Endodermal cell (in vitro differentiated cells): Measurements from ENCODE around the gene ZBTB7A. TPM values are rescaled to one million over a fixed set of nuclear protein-coding genes. Genes with fewer than 3 reads are reported as not detected.

ENCODE experiments used
- DNase-seq: peaks from one replicate; pipeline ENCODE4 v3.0.0-alpha.2; 2017
- H3K27ac ChIP-seq: 2 replicates; pipeline ENCODE4 v1.5.1; 2013; ENCODE audit warnings: mild to moderate bottlenecking, low read depth, low read length, moderate library complexity
- H3K27me3 ChIP-seq: 2 replicates; pipeline ENCODE4 v1.6.1; 2013; ENCODE audit warnings: mild to moderate bottlenecking, low read length, moderate library complexity; ENCODE audit not compliant: insufficient read depth, control insufficient read depth, poor library complexity, severe bottlenecking
- H3K36me3 ChIP-seq: 2 replicates; pipeline ENCODE4 v1.7.0; 2013; ENCODE audit warnings: mild to moderate bottlenecking, low read length, moderate library complexity; ENCODE audit not compliant: control insufficient read depth, insufficient read depth
- H3K4me1 ChIP-seq: one replicate; pipeline ENCODE4 v1.7.0; 2013; ENCODE audit warnings: low read length; ENCODE audit not compliant: control insufficient read depth, insufficient read depth
- H3K4me3 ChIP-seq: 2 replicates; pipeline ENCODE4 v1.5.1; 2013; ENCODE audit warnings: mild to moderate bottlenecking, low read length, moderate library complexity
- H3K9ac ChIP-seq: 2 replicates; pipeline ENCODE4 v1.6.1; 2013; ENCODE audit warnings: mild to moderate bottlenecking, low read length, moderate library complexity; ENCODE audit not compliant: poor library complexity, severe bottlenecking; ENCODE audit errors: extremely low read depth
- H3K9me3 ChIP-seq: 2 replicates; pipeline ENCODE4 v1.6.1; 2013; ENCODE audit warnings: mild to moderate bottlenecking, low read length, moderate library complexity; ENCODE audit not compliant: control insufficient read depth
- H3K27ac Mint-ChIP-seq: 2 replicates; pipeline ENCODE4 v1.8.0; 2020; ENCODE audit warnings: mixed read lengths
- H3K27me3 Mint-ChIP-seq: 2 replicates; pipeline ENCODE4 v1.8.0; 2021; ENCODE audit warnings: mild to moderate bottlenecking, mixed read lengths; ENCODE audit not compliant: insufficient read depth
- H3K36me3 Mint-ChIP-seq: 2 replicates; pipeline ENCODE4 v1.8.0; 2020; ENCODE audit warnings: low read depth, mixed read lengths
- H3K4me1 Mint-ChIP-seq: 2 replicates; pipeline ENCODE4 v1.8.0; 2020; ENCODE audit warnings: mixed read lengths
- H3K4me3 Mint-ChIP-seq: 2 replicates; pipeline ENCODE4 v1.8.0; 2020; ENCODE audit warnings: mild to moderate bottlenecking, moderate library complexity, mixed read lengths
- H3K9me3 Mint-ChIP-seq: 2 replicates; pipeline ENCODE4 v1.8.0; 2020; ENCODE audit warnings: mild to moderate bottlenecking, mixed read lengths
- WGBS, 2 experiments: methylation state at CpG; one replicate each; pipeline versions ENCODE4 v1.1.5 to v1.1.7; 2013; ENCODE audit warnings: missing lambda C conversion rate in 2 of 2, mixed read lengths in 1 of 2; ENCODE audit not compliant: insufficient coverage in 1 of 2, insufficient read length in 1 of 2; 5-methylcytosine and 5-hydroxymethylcytosine counted together
- total RNA-seq, 2 donors: library from RNA; stranded (reverse); fragmentation: NEBNext Ultra II Directional in 1 of 2; extraction: Animal tissue kit (Norgen Biotek cat#: 25700) in 1 of 2; gene quantifications; 2 replicates in 1 of 2; 3 replicates in 1 of 2; pipeline ENCODE4 v1.2.1, GENCODE V29; 2021
- TF ChIP-seq, protein P1 (sequence below): fragments of 200-600 bp; sonication (generic); conservative IDR thresholded peaks from 2 replicates; pipeline ENCODE4 v1.5.0; 2021; ENCODE audit warnings: antibody characterized with exemption, mild to moderate bottlenecking

Gene ZBTB7A
- total RNA-seq, 2 donors from 2014 or later = 19.2 to 22.1 TPM

DNA sequence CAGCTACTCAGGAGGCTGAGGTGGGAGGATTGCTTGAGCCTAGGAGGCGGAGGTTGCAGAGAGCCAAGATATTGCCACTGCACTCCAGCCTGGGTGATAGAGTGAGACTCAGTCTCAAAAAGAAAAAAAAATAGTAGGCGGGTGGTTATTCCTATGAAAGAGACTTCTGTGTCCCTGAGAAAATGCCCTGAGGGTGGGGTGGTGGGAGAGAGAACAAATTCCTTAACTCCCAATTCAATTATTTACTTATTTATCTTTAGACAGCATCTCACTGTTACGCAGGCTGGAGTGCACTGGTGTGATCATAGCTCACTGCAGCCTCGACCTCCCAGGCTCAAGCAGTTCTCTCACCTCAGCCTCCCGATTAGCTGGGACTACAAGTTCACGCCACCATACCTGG, 71.1 kb downstream of the ZBTB7A start:
- H3K27me3 Mint-ChIP-seq = no peaks in the 10 kb centered on the region
- H3K4me3 ChIP-seq = no peak overlapping the region
- WGBS, 2 experiments = 87 to 92% methylated on average over 3 to 6 of the region's 6 CpGs
- no peaks in the 10 kb centered on the region for H3K36me3 ChIP-seq
- no peak for DNase-seq
- TF ChIP-seq, protein P1, sequence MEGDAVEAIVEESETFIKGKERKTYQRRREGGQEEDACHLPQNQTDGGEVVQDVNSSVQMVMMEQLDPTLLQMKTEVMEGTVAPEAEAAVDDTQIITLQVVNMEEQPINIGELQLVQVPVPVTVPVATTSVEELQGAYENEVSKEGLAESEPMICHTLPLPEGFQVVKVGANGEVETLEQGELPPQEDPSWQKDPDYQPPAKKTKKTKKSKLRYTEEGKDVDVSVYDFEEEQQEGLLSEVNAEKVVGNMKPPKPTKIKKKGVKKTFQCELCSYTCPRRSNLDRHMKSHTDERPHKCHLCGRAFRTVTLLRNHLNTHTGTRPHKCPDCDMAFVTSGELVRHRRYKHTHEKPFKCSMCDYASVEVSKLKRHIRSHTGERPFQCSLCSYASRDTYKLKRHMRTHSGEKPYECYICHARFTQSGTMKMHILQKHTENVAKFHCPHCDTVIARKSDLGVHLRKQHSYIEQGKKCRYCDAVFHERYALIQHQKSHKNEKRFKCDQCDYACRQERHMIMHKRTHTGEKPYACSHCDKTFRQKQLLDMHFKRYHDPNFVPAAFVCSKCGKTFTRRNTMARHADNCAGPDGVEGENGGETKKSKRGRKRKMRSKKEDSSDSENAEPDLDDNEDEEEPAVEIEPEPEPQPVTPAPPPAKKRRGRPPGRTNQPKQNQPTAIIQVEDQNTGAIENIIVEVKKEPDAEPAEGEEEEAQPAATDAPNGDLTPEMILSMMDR = no peak
- no peaks in the 10 kb centered on the region for H3K36me3 Mint-ChIP-seq
- no peaks in the 10 kb centered on the region for H3K9me3 ChIP-seq
- no peaks in the 10 kb centered on the region for H3K27me3 ChIP-seq
- no peaks in the 10 kb centered on the region for H3K4me1 ChIP-seq
- peaks cover 6% of the 10 kb centered on the region for H3K9me3 Mint-ChIP-seq
- no peak overlapping the region for H3K4me3 Mint-ChIP-seq
- H3K27ac Mint-ChIP-seq = no peak overlapping the region
- peaks cover 1% of the 10 kb centered on the region for H3K4me1 Mint-ChIP-seq
- no peak overlapping the region for H3K9ac ChIP-seq
- H3K27ac ChIP-seq = no peak overlapping the region

Other genes with a start within 250 kb of the ZBTB7A start
- 10 to 100 TPM; 16.4 to 24.6 TPM for gene ZFR2, start 197.9 kb downstream of the ZBTB7A start, total RNA-seq
- gene ATCAY, start 186.2 kb downstream of the ZBTB7A start, total RNA-seq = 1 to 10 TPM in 1 of 2 donors, under 1 TPM in 1; 0.58 to 2.8 TPM
- gene NMRK2, start 133.8 kb downstream of the ZBTB7A start, total RNA-seq = 10 to 100 TPM; 22.1 to 36.4 TPM
- 100 to 1,000 TPM in 1 of 2 donors, 10 to 100 TPM in 1; 89.9 to 106 TPM for gene DAPK3, start 95.8 kb downstream of the ZBTB7A start, total RNA-seq
- 1,000 to 10,000 TPM; 1,913 to 2,886 TPM for gene EEF2, start 81.4 kb downstream of the ZBTB7A start, total RNA-seq
- gene PIAS4, start 59.2 kb downstream of the ZBTB7A start, total RNA-seq = 10 to 100 TPM; 57.5 to 58.1 TPM
- 100 to 1,000 TPM; 191 TPM for gene MAP2K2, start 57.2 kb upstream of the ZBTB7A start, total RNA-seq
- gene CREB3L3, start 86.7 kb upstream of the ZBTB7A start, total RNA-seq = under 1 TPM; 0.26 to 0.31 TPM
- gene SIRT6, start 115.7 kb upstream of the ZBTB7A start, total RNA-seq = 10 to 100 TPM; 22.1 to 29.1 TPM
- 1 to 10 TPM in 1 of 2 donors, under 1 TPM in 1; 0.77 to 2.0 TPM for gene ANKRD24, start 115.8 kb upstream of the ZBTB7A start, total RNA-seq
- gene EBI3, start 162.6 kb upstream of the ZBTB7A start, total RNA-seq = not detected
- gene YJU2, start 180.2 kb upstream of the ZBTB7A start, total RNA-seq = 10 to 100 TPM; 15.8 to 16.4 TPM
- gene SHD, start 212.4 kb upstream of the ZBTB7A start, total RNA-seq = 1 to 10 TPM; 2.8 to 6.6 TPM
- gene TMIGD2, start 235.5 kb upstream of the ZBTB7A start, total RNA-seq = under 1 TPM; 0.58 to 0.70 TPM
- gene FSD1, start 237.7 kb upstream of the ZBTB7A start, total RNA-seq = 10 to 100 TPM; 33.3 to 37.9 TPM